ENCODE measurements around the gene LBP. TPM values are rescaled to one million over a fixed set of nuclear protein-coding genes. Genes with fewer than 3 reads are reported as not detected.

Gene LBP
- total RNA-seq, 2 donors from 2014 or later: 0.54 to 1.7 TPM

DNA sequence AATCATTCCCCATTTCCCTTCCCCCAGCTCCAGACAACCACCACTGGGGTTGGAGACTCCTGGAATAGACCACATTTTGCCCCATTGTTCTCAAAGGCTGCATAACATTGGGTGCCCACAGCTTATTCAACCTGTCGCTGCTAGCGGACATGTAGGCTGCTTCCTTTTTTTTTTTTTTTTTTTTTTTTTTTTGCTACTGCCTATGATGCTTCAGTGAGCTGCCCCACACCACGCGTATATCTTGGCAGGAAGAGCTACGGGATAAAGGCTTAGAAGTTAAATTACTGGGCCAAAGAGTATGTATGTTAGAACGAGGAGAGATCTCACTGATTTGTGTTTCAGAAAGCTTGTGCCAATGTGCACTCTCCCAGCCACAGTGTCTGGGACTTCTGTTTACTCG, 7.0 kb downstream of the LBP start:
- Histone ChIP-seq H3K27ac (no peak overlapping the region), H3K4me3 (no peak overlapping the region), H3K9me3 (no peaks in the 10 kb centered on the region), H3K36me3 (no peaks in the 10 kb centered on the region), H3K4me1 (ENCODE audit: control insufficient read depth in 1 of 2, low read depth in 2 of 2) (no peaks in the 10 kb centered on the region), H3K27me3 (replicated peaks; ENCODE audit: insufficient read depth) (no peaks in the 10 kb centered on the region)
- DNase-seq (ENCODE audit: low spot score) (no peak), ATAC-seq (ENCODE audit: insufficient number of reproducible peaks, low FRiP score, low read depth) (no peak)
- TF ChIP-seq, protein P1, sequence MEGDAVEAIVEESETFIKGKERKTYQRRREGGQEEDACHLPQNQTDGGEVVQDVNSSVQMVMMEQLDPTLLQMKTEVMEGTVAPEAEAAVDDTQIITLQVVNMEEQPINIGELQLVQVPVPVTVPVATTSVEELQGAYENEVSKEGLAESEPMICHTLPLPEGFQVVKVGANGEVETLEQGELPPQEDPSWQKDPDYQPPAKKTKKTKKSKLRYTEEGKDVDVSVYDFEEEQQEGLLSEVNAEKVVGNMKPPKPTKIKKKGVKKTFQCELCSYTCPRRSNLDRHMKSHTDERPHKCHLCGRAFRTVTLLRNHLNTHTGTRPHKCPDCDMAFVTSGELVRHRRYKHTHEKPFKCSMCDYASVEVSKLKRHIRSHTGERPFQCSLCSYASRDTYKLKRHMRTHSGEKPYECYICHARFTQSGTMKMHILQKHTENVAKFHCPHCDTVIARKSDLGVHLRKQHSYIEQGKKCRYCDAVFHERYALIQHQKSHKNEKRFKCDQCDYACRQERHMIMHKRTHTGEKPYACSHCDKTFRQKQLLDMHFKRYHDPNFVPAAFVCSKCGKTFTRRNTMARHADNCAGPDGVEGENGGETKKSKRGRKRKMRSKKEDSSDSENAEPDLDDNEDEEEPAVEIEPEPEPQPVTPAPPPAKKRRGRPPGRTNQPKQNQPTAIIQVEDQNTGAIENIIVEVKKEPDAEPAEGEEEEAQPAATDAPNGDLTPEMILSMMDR (IDR thresholded peaks at IDR 0.05): no peak

GRCh38 chr20:38354227-38354626, 7.9 kb downstream of the LBP start:
- Histone ChIP-seq H3K27me3 (replicated peaks; ENCODE audit: insufficient read depth) (no peaks in the 10 kb centered on the region), H3K27ac (no peak overlapping the region), H3K36me3 (no peaks in the 10 kb centered on the region), H3K4me3 (no peak overlapping the region), H3K4me1 (ENCODE audit: control insufficient read depth in 1 of 2, low read depth in 2 of 2) (no peaks in the 10 kb centered on the region), H3K9me3 (no peaks in the 10 kb centered on the region)
- TF ChIP-seq, protein P1 (IDR thresholded peaks at IDR 0.05): no peak
- ATAC-seq (ENCODE audit: insufficient number of reproducible peaks, low FRiP score, low read depth) (no peak), DNase-seq (ENCODE audit: low spot score) (no peak)

DNA sequence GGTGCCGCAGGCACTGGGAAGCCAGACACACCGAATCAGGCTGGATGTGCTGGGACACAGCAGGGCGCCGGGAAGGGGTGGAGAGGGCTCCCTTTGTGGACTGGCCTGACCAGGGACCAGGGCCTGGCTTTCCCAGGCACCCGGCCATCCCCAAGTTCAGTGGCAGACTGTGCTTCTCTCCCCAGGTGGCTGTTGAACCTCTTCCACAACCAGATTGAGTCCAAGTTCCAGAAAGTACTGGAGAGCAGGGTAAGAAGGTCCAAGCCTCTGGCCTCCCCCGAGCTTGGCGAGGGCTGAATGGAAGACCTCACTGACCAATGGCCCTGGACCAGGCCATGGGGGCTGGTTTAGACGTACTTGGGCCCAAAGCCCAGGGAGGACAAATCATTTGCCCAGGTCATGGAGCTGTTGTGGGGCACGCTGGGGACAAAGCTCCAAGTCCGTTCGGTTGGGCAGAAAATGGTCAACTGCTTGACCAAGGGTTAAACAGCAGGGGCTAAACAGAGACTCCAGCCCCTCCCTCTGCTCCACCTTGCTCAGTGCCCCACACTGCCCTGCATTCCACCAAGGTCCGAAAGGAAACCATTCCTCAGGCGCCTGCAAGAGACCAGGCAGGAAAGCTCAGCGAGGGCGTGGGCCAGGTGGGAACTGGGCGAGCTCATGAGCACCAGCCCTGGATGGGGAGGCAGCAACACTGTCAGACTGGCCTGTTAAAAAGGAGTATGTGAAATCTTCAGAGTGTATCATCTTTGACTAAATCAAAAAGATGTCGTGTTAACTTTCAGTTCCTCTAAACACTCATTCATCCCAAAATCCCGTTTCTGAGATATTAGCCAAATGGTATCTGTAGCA, 9.1 kb downstream of the LBP start:
- Histone ChIP-seq H3K9me3 (no peaks in the 10 kb centered on the region), H3K27ac (no peak overlapping the region), H3K4me3 (no peak overlapping the region), H3K4me1 (ENCODE audit: control insufficient read depth in 1 of 2, low read depth in 2 of 2) (no peaks in the 10 kb centered on the region), H3K36me3 (no peaks in the 10 kb centered on the region), H3K27me3 (replicated peaks; ENCODE audit: insufficient read depth) (no peaks in the 10 kb centered on the region)
- TF ChIP-seq, protein P1 (IDR thresholded peaks at IDR 0.05): no peak
- ATAC-seq (ENCODE audit: insufficient number of reproducible peaks, low FRiP score, low read depth): no peak
- no peak for DNase-seq (ENCODE audit: low spot score)

GRCh38 chr20:38357653-38358207, 11.4 kb downstream of the LBP start:
- TF ChIP-seq, protein P1 (IDR thresholded peaks at IDR 0.05): no peak
- H3K9me3 ChIP-seq: no peaks in the 10 kb centered on the region
- DNase-seq (ENCODE audit: low spot score): no peak
- no peak overlapping the region for H3K4me3 ChIP-seq
- H3K36me3 ChIP-seq: no peaks in the 10 kb centered on the region
- H3K27ac ChIP-seq: no peak overlapping the region
- ATAC-seq (ENCODE audit: insufficient number of reproducible peaks, low FRiP score, low read depth): no peak
- no peaks in the 10 kb centered on the region for H3K27me3 ChIP-seq (replicated peaks; ENCODE audit: insufficient read depth)
- H3K4me1 ChIP-seq (ENCODE audit: control insufficient read depth in 1 of 2, low read depth in 2 of 2): no peaks in the 10 kb centered on the region

GRCh38 chr20:38358556-38358955, 12.3 kb downstream of the LBP start:
- Histone ChIP-seq H3K4me1 (ENCODE audit: control insufficient read depth in 1 of 2, low read depth in 2 of 2) (no peaks in the 10 kb centered on the region), H3K27me3 (replicated peaks; ENCODE audit: insufficient read depth) (no peaks in the 10 kb centered on the region), H3K9me3 (no peaks in the 10 kb centered on the region), H3K36me3 (no peaks in the 10 kb centered on the region), H3K27ac (no peak overlapping the region), H3K4me3 (no peak overlapping the region)
- DNase-seq (ENCODE audit: low spot score) (no peak), ATAC-seq (ENCODE audit: insufficient number of reproducible peaks, low FRiP score, low read depth) (no peak)
- TF ChIP-seq, protein P1 (IDR thresholded peaks at IDR 0.05): no peak
